GM12878 (cell line): ENCODE results near the gene KCNA2. TPM values are rescaled to one million over a fixed set of nuclear protein-coding genes. Genes with fewer than 3 reads are reported as not detected.

Experiments
- ATAC-seq: fragments of 200-7000 bp; cut with Tn5 transposase; 3 replicates; pipeline ENCODE4 v1.9.1; 2020; ENCODE audit warnings: mild to moderate bottlenecking, moderate library complexity
- BruUV-seq: library from RNA; stranded (reverse); fragments of 400-500 nt; replicated peaks from 2 replicates; lab custom pipeline; 2021; lab: Mats Ljungman, UMichigan
- CTCF ChIA-PET: fragments of 300-600 bp; sonication (Branson Sonifier 250); formaldehyde crosslinking; extraction: SDS; loops from one replicate; lab custom pipeline; 2021; ENCODE audit warnings: inconsistent platforms; lab: Yijun Ruan, JAX
- POLR2A ChIA-PET: fragments of 350-600 bp; formaldehyde crosslinking; extraction: SDS; loops from one replicate; lab custom pipeline; 2021; ENCODE audit warnings: inconsistent platforms; lab: Charles Lee
- RAD21 ChIA-PET: fragments of 300-600 bp; sonication (Branson Sonifier 250); formaldehyde crosslinking; loops from one replicate; lab custom pipeline; 2023; ENCODE audit warnings: antibody characterized with exemption; ENCODE audit not compliant: unreplicated experiment; lab: Charles Lee
- SMC1A ChIA-PET: fragments of 300-600 bp; sonication (Branson Sonifier 250); formaldehyde crosslinking; loops from one replicate; lab custom pipeline; 2023; ENCODE audit not compliant: unreplicated experiment, uncharacterized antibody; lab: Charles Lee
- DNase-seq: peaks from one replicate; pipeline ENCODE4 v3.0.0-alpha.2; 2011; ENCODE audit warnings: low read depth, low spot score
- FAIRE-seq: peaks from 3 replicates; lab custom pipeline; 2011; peaks lifted over from hg19 to GRCh38; lab: Jason Lieb, UNC
- H2AFZ ChIP-seq: 2 replicates; pipeline ENCODE4 v1.6.0; 2011; ENCODE audit warnings: low read depth, low read length, control low read depth; ENCODE audit not compliant: control insufficient read depth
- H3K27ac ChIP-seq: 2 replicates; pipeline ENCODE4 v1.5.1; 2011; ENCODE audit warnings: control low read depth; ENCODE audit not compliant: control insufficient read depth, insufficient read depth
- H3K27me3 ChIP-seq, 2 experiments: replicated peaks in 1 of 2; 2 replicates each; pipeline versions ENCODE4 v1.6.0 to v1.6.1; 2011; ENCODE audit warnings: low read length in 1 of 2; ENCODE audit not compliant: control insufficient read depth in 2 of 2, insufficient read depth in 2 of 2
- H3K36me3 ChIP-seq, 2 experiments: 2 replicates each; pipeline ENCODE4 v1.5.1; 2011; ENCODE audit warnings: low read length in 1 of 2; ENCODE audit not compliant: control insufficient read depth in 2 of 2, insufficient read depth in 2 of 2
- H3K4me1 ChIP-seq: 2 replicates; pipeline ENCODE4 v1.6.1; 2011; ENCODE audit warnings: mild to moderate bottlenecking, low read length, moderate library complexity, mixed read lengths; ENCODE audit not compliant: control insufficient read depth, insufficient read depth
- H3K4me2 ChIP-seq: 2 replicates; pipeline ENCODE4 v1.6.0; 2011; ENCODE audit warnings: control low read depth; ENCODE audit not compliant: control insufficient read depth, insufficient read depth
- H3K4me3 ChIP-seq: fragments of 200-600 bp; sonication (generic); 2 replicates; pipeline ENCODE4 v1.5.1; 2016
- H3K79me2 ChIP-seq: 2 replicates; pipeline ENCODE4 v1.6.0; 2011; ENCODE audit warnings: low read length; ENCODE audit not compliant: control insufficient read depth, insufficient read depth
- H3K9ac ChIP-seq: 2 replicates; pipeline ENCODE4 v1.8.0; 2011; ENCODE audit warnings: low read length, control low read depth, mixed read lengths; ENCODE audit not compliant: control insufficient read depth, insufficient read depth
- H3K9me3 ChIP-seq: replicated peaks from 3 replicates; pipeline ENCODE4 v1.5.1; 2011; ENCODE audit warnings: mild to moderate bottlenecking, low read length; ENCODE audit not compliant: control insufficient read depth, insufficient read depth
- H4K20me1 ChIP-seq: 2 replicates; pipeline ENCODE4 v1.6.0; 2011; ENCODE audit not compliant: control insufficient read depth, insufficient read depth
- EGR1 ChIP-seq, 2 experiments: IDR thresholded peaks; 1 replicate in 1 of 2; 2 replicates in 1 of 2; pipeline ENCODE4 v1.6.1; 2011 to 2012; ENCODE audit warnings: low read depth in 2 of 2, low read length in 2 of 2, borderline replicate concordance in 1 of 2, mild to moderate bottlenecking in 1 of 2, moderate library complexity in 1 of 2
- ETV6 ChIP-seq, 2 experiments: fragments of 450-650 bp in 1 of 2; IDR thresholded peaks in 1 of 2; conservative IDR thresholded peaks in 1 of 2; 2 replicates each; pipeline ENCODE4 v1.6.1; 2014; ENCODE audit warnings: antibody characterized with exemption in 1 of 2, borderline replicate concordance in 1 of 2, low read depth in 1 of 2, mild to moderate bottlenecking in 1 of 2, moderate library complexity in 1 of 2
- HCFC1 ChIP-seq: fragments of 150-350 bp; IDR thresholded peaks from 2 replicates; pipeline ENCODE4 v1.6.1; 2014; ENCODE audit warnings: low read length
- HDGF ChIP-seq: fragments of 450-650 bp; IDR thresholded peaks from 2 replicates; pipeline ENCODE4 v1.6.1; 2016; ENCODE audit warnings: antibody characterized with exemption
- LARP7 ChIP-seq: fragments of 450-650 bp; IDR thresholded peaks from 2 replicates; pipeline ENCODE4 v1.6.1; 2017; ENCODE audit warnings: mild to moderate bottlenecking
- MXI1 ChIP-seq: fragments of 150-350 bp; IDR thresholded peaks from 2 replicates; pipeline ENCODE4 v1.6.1; 2011; ENCODE audit warnings: low read depth, mild to moderate bottlenecking, inconsistent platforms, low read length, improper control_type of control experiment
- NFYB ChIP-seq: IDR thresholded peaks from 2 replicates; pipeline ENCODE4 v1.6.1; 2011; ENCODE audit warnings: low read depth, mild to moderate bottlenecking, low read length, improper control_type of control experiment, moderate library complexity; ENCODE audit not compliant: insufficient read depth
- NR2C2 ChIP-seq: IDR thresholded peaks from 2 replicates; pipeline ENCODE4 v1.6.1; 2011; ENCODE audit warnings: borderline replicate concordance, low read depth; ENCODE audit not compliant: control insufficient read depth, insufficient read length
- RFX5 ChIP-seq: IDR thresholded peaks from 2 replicates; pipeline ENCODE4 v1.6.1; 2011; ENCODE audit warnings: low read depth, low read length, improper control_type of control experiment
- ZBED1 ChIP-seq: IDR thresholded peaks from 2 replicates; pipeline ENCODE4 v1.6.1; 2016; ENCODE audit warnings: borderline replicate concordance
- ZZZ3 ChIP-seq: IDR thresholded peaks from 2 replicates; pipeline ENCODE4 v1.6.1; 2011; ENCODE audit warnings: low read depth; ENCODE audit not compliant: control insufficient read depth, insufficient read length
- WGBS: methylation state at CpG from one replicate; pipeline ENCODE4 v1.1.6; 2016; ENCODE audit warnings: low lambda C conversion rate; ENCODE audit not compliant: insufficient replicate concordance, insufficient coverage; ENCODE audit errors: missing lambda C conversion rate; 5-methylcytosine and 5-hydroxymethylcytosine counted together
- in situ Hi-C: fragments of 300-500 bp; cut with MboI; formaldehyde crosslinking; loops from 9 replicates; pipeline ENCODE4 v1.14.3; 2018; ENCODE audit warnings: mixed read lengths
- intact Hi-C: fragments of 100-400 bp; cut with micrococcal nuclease; formaldehyde crosslinking; loops from one replicate; pipeline ENCODE4 v1.14.2; 2022; ENCODE audit not compliant: unreplicated experiment
- polyA plus RNA-seq, 11 experiments: library from polyadenylated mRNA; depleted of rRNA in 4 of 11; unstranded in 6 of 11; stranded (reverse) in 5 of 11; fragments of >200 nt; fragmentation: Nextera tagmentation in 4 of 11; fragmentation: Illumina TruSeq in 1 of 11; extraction: Ambion mirVana in 4 of 11; extraction: Trizol in 1 of 11; gene quantifications; 1 replicate in 1 of 11; 2 replicates in 10 of 11; pipeline versions ENCODE4 v1.2.1 to v1.2.3, GENCODE V29; 2011 to 2016; ENCODE audit warnings: inconsistent platforms in 2 of 11, missing spikeins in 2 of 11, low read depth in 1 of 11
- total RNA-seq, 4 experiments: library from RNA; depleted of rRNA in 3 of 4; stranded (reverse); fragments of >200 nt in 3 of 4; fragmentation: Illumina TruSeq in 1 of 4; extraction: Trizol in 1 of 4; gene quantifications; 2 replicates each; pipeline versions ENCODE4 v1.2.1 to v1.2.3, GENCODE V29; 2013 to 2021
- TF ChIP-seq, protein P1 (sequence below): fragments of 450-650 bp; IDR thresholded peaks from 2 replicates; pipeline ENCODE4 v1.6.1; 2017; ENCODE audit warnings: antibody characterized with exemption, mild to moderate bottlenecking, moderate library complexity
- TF ChIP-seq, protein P2 (sequence below): IDR thresholded peaks from 2 replicates; pipeline ENCODE4 v1.6.1; 2012; ENCODE audit warnings: low read depth, low read length, improper control_type of control experiment
- TF ChIP-seq, protein P3 (sequence below), 3 experiments: IDR thresholded peaks in 2 of 3; conservative IDR thresholded peaks in 1 of 3; 2 replicates each; pipeline ENCODE4 v1.5.1; 2011; ENCODE audit warnings: low read depth in 3 of 3, low read length in 3 of 3, mild to moderate bottlenecking in 3 of 3, control low read depth in 2 of 3, moderate library complexity in 2 of 3, inconsistent platforms in 1 of 3, mixed read lengths in 1 of 3; ENCODE audit not compliant: control insufficient read depth in 2 of 3, insufficient read depth in 1 of 3; ENCODE audit errors: extremely low read depth in 1 of 3
- TF ChIP-seq, protein P4 (sequence below): fragments of 450-650 bp; formaldehyde crosslinking; IDR thresholded peaks from 2 replicates; pipeline ENCODE4 v1.4.0; 2022; ENCODE audit warnings: mild to moderate bottlenecking, moderate library complexity

The KCNA2 gene
- total and polyA plus RNA-seq, 10 of the 15 experiments (the other 5 are each of a cell fraction or from before 2014, with no cell fraction given), result 0.02 to 0.56 (median 0.10) TPM; not detected in 2

DNA sequence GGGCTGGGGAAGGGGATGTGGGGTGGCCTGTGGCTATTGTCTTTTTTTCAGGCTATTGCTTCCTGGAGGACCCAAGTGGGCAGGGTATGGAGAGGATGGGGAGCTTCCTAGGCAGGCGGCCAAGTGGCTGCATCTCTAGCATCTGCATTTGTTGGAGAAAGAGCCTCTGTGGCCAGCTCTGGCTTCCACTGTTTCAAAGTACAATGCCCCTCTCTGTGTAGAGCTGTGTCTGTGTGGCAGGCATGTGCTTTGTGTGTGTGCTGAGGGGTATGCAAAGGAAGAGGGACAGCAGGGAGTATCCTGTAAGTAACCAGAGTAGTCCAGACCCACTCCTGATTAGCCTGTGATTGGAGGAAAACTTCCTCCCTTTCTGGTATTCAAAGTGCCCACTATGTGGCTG lies 40.6 kb downstream of the KCNA2 start:
- intact Hi-C loops (no loop called here), in situ Hi-C loops (no loop called here)
- no peak for TF ChIP-seq ETV6 (conservative IDR thresholded peaks at IDR 0.05 in 1 of 2, IDR thresholded peaks at IDR 0.05 in 1 of 2; ENCODE audit: borderline replicate concordance in 1 of 2, low read depth in 1 of 2)
- TF ChIP-seq, protein P1, sequence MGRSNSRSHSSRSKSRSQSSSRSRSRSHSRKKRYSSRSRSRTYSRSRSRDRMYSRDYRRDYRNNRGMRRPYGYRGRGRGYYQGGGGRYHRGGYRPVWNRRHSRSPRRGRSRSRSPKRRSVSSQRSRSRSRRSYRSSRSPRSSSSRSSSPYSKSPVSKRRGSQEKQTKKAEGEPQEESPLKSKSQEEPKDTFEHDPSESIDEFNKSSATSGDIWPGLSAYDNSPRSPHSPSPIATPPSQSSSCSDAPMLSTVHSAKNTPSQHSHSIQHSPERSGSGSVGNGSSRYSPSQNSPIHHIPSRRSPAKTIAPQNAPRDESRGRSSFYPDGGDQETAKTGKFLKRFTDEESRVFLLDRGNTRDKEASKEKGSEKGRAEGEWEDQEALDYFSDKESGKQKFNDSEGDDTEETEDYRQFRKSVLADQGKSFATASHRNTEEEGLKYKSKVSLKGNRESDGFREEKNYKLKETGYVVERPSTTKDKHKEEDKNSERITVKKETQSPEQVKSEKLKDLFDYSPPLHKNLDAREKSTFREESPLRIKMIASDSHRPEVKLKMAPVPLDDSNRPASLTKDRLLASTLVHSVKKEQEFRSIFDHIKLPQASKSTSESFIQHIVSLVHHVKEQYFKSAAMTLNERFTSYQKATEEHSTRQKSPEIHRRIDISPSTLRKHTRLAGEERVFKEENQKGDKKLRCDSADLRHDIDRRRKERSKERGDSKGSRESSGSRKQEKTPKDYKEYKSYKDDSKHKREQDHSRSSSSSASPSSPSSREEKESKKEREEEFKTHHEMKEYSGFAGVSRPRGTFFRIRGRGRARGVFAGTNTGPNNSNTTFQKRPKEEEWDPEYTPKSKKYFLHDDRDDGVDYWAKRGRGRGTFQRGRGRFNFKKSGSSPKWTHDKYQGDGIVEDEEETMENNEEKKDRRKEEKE, result no peak
- TF ChIP-seq, protein P2, sequence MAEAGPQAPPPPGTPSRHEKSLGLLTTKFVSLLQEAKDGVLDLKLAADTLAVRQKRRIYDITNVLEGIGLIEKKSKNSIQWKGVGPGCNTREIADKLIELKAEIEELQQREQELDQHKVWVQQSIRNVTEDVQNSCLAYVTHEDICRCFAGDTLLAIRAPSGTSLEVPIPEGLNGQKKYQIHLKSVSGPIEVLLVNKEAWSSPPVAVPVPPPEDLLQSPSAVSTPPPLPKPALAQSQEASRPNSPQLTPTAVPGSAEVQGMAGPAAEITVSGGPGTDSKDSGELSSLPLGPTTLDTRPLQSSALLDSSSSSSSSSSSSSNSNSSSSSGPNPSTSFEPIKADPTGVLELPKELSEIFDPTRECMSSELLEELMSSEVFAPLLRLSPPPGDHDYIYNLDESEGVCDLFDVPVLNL, result no peak
- no peak for TF ChIP-seq HCFC1
- TF ChIP-seq ZBED1, result no peak
- no peak for TF ChIP-seq HDGF
- TF ChIP-seq EGR1 (IDR thresholded peaks at IDR 0.05; ENCODE audit: borderline replicate concordance in 1 of 2, low read depth in 2 of 2, low read length in 2 of 2), result no peak
- no peak for TF ChIP-seq NFYB
- no peak for TF ChIP-seq NR2C2
- TF ChIP-seq MXI1, result no peak
- TF ChIP-seq, protein P3, sequence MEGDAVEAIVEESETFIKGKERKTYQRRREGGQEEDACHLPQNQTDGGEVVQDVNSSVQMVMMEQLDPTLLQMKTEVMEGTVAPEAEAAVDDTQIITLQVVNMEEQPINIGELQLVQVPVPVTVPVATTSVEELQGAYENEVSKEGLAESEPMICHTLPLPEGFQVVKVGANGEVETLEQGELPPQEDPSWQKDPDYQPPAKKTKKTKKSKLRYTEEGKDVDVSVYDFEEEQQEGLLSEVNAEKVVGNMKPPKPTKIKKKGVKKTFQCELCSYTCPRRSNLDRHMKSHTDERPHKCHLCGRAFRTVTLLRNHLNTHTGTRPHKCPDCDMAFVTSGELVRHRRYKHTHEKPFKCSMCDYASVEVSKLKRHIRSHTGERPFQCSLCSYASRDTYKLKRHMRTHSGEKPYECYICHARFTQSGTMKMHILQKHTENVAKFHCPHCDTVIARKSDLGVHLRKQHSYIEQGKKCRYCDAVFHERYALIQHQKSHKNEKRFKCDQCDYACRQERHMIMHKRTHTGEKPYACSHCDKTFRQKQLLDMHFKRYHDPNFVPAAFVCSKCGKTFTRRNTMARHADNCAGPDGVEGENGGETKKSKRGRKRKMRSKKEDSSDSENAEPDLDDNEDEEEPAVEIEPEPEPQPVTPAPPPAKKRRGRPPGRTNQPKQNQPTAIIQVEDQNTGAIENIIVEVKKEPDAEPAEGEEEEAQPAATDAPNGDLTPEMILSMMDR (IDR thresholded peaks at IDR 0.05 in 2 of 3, conservative IDR thresholded peaks at IDR 0.05 in 1 of 3; ENCODE audit: control insufficient read depth in 2 of 3, extremely low read depth in 1 of 3, insufficient read depth in 1 of 3, low read depth in 3 of 3, low read length in 3 of 3), result no peak
- no peak for TF ChIP-seq ZZZ3
- no peak for TF ChIP-seq LARP7
- no peak for TF ChIP-seq RFX5
- TF ChIP-seq, protein P4, sequence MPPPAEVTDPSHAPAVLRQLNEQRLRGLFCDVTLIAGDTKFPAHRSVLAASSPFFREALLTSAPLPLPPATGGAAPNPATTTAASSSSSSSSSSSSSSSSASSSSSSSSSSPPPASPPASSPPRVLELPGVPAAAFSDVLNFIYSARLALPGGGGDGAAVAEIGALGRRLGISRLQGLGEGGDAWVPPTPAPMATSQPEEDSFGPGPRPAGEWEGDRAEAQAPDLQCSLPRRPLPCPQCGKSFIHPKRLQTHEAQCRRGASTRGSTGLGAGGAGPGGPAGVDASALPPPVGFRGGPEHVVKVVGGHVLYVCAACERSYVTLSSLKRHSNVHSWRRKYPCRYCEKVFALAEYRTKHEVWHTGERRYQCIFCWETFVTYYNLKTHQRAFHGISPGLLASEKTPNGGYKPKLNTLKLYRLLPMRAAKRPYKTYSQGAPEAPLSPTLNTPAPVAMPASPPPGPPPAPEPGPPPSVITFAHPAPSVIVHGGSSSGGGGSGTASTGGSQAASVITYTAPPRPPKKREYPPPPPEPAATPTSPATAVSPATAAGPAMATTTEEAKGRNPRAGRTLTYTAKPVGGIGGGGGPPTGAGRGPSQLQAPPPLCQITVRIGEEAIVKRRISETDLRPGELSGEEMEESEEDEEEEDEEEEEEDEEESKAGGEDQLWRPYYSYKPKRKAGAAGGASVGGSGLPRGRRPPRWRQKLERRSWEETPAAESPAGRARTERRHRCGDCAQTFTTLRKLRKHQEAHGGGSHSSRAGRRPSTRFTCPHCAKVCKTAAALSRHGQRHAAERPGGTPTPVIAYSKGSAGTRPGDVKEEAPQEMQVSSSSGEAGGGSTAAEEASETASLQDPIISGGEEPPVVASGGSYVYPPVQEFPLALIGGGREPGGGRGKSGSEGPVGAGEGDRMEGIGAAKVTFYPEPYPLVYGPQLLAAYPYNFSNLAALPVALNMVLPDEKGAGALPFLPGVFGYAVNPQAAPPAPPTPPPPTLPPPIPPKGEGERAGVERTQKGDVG (CRISPR knock-in tag), result no peak

More for the DNA sequence above, 40.6 kb downstream of the KCNA2 start:
- RAD21 ChIA-PET, result no interaction called here
- Histone ChIP-seq H4K20me1 (no peaks in the 10 kb centered on the region), H3K27ac (no peak overlapping the region), H3K79me2 (no peaks in the 10 kb centered on the region), H3K9me3 (no peaks in the 10 kb centered on the region), H3K4me2 (no peak overlapping the region), H3K27me3 (peaks cover 1 to 2% of the 10 kb centered on the region in 2 experiments; a peak in 3 of 4 replicates), H3K9ac (no peak overlapping the region), H3K36me3 (no peaks in the 10 kb centered on the region), H3K4me3 (no peak overlapping the region), H3K4me1 (no peaks in the 10 kb centered on the region), H2AFZ (no peak overlapping the region)
- no peak for FAIRE-seq
- BruUV-seq, result no TSS peak
- CTCF ChIA-PET, result interaction anchor here (0.6 to 1.4 kb wide), 2 partner anchors 10 to 41 kb away, joined by 3 to 4 read pairs; no protein-coding TSS in a partner anchor
- no peak for DNase-seq
- 0% methylated on average over 1 of the region's 1 CpG for WGBS
- SMC1A ChIA-PET, result no interaction called here
- POLR2A ChIA-PET, result no interaction called here
- ATAC-seq, result no peak
